Kidney (tissue), 14 donors: ENCODE data around the gene COX10. TPM values are rescaled to one million over a fixed set of nuclear protein-coding genes. Genes with fewer than 3 reads are reported as not detected.

Experiments used
- DNase-seq, 5 donors: peaks; one replicate each; pipeline ENCODE4 v3.0.0-alpha.2; 2013 to 2020
- FAIRE-seq: peaks from 2 replicates; lab custom pipeline; 2012; peaks lifted over from hg19 to GRCh38; lab: Jason Lieb, UNC
- H3K27ac ChIP-seq, 2 donors: one replicate each; pipeline ENCODE4 v1.7.0; 2013; ENCODE audit warnings: low read depth in 2 of 2, low read length in 2 of 2, inconsistent platforms in 1 of 2
- H3K27me3 ChIP-seq: one replicate; pipeline ENCODE4 v1.7.1; 2013; ENCODE audit warnings: low read length, inconsistent platforms; ENCODE audit not compliant: control insufficient read depth, insufficient read depth
- H3K36me3 ChIP-seq, 3 donors: one replicate each; pipeline versions ENCODE4 v1.7.0 to v1.7.1; 2013; ENCODE audit warnings: low read length in 3 of 3, control low read depth in 1 of 3, inconsistent platforms in 1 of 3; ENCODE audit not compliant: insufficient read depth in 3 of 3, control insufficient read depth in 2 of 3
- H3K4me1 ChIP-seq, 3 donors: one replicate each; pipeline versions ENCODE4 v1.7.0 to v1.7.1; 2013; ENCODE audit warnings: low read length in 3 of 3, inconsistent platforms in 1 of 3, low read depth in 1 of 3; ENCODE audit not compliant: control insufficient read depth in 2 of 3, insufficient read depth in 2 of 3
- H3K4me3 ChIP-seq, 3 donors: one replicate each; pipeline versions ENCODE4 v1.7.0 to v1.8.1; 2013; ENCODE audit warnings: low read length in 3 of 3, control low read depth in 1 of 3, inconsistent platforms in 1 of 3
- H3K9ac ChIP-seq, 3 donors: one replicate each; pipeline versions ENCODE4 v1.7.0 to v1.7.1; 2013; ENCODE audit warnings: low read length in 3 of 3, control low read depth in 1 of 3, inconsistent platforms in 1 of 3
- H3K9me3 ChIP-seq, 3 donors: one replicate each; pipeline versions ENCODE4 v1.7.0 to v1.7.1; 2013; ENCODE audit warnings: low read length in 3 of 3, control low read depth in 1 of 3, inconsistent platforms in 1 of 3; ENCODE audit not compliant: control insufficient read depth in 2 of 3, insufficient read depth in 1 of 3
- CTCF ChIP-seq: IDR thresholded peaks from 3 replicates; pipeline ENCODE4 v1.5.1; 2012; ENCODE audit warnings: mild to moderate bottlenecking, moderate library complexity, borderline replicate concordance; ENCODE audit not compliant: insufficient read depth; ENCODE audit errors: extremely low read depth
- intact Hi-C: fragments of 100-400 bp; cut with DNase I; formaldehyde crosslinking; loops from one replicate; pipeline ENCODE4 v1.11.1; 2022
- polyA plus RNA-seq: library from polyadenylated mRNA; stranded (reverse); fragments of 350-450 nt; fragmentation: Illumina TruSeq; extraction: RNeasy Lipid Tissue Mini Kit (QIAGEN cat#74804); gene quantifications from one replicate; pipeline ENCODE4 v1.2.3, GENCODE V29; 2014; ENCODE audit warnings: low read depth, low replicate concordance; ENCODE audit not compliant: insufficient read depth
- total RNA-seq: library from RNA; stranded (reverse); fragmentation: NEBNext Ultra II Directional; extraction: Animal tissue kit (Norgen Biotek cat#: 25700); gene quantifications from one replicate; pipeline ENCODE4 v1.2.1, GENCODE V29; 2021
- donor health status: control.
- donor health status: control.
- donor health status: control.
- donor health status: control.
- donor health status: control.
- donor health status: DM: yes; HTN: yes; CAD: no.
- donor health status: Normal renal cell carcinoma (clear cell type).

COX10 gene
- total and polyA plus RNA-seq, 2 donors from 2014 or later: 14.2 to 18.0 TPM

- no peak for TF ChIP-seq CTCF
- intact Hi-C loops: no loop called here
- no peak overlapping the region for H3K9ac ChIP-seq
- no peak for DNase-seq
- no peaks in the 10 kb centered on the region for H3K36me3 ChIP-seq
- no peak overlapping the region for H3K4me3 ChIP-seq
- no peak for FAIRE-seq
- no peaks in the 10 kb centered on the region for H3K4me1 ChIP-seq
- H3K9me3 ChIP-seq: no peaks in the 10 kb centered on the region
- no peak overlapping the region for H3K27ac ChIP-seq
- H3K27me3 ChIP-seq: no peaks in the 10 kb centered on the region
These were observed 47.1 kb downstream of the COX10 start for GRCh38 chr17:14116263-14117024.

- Histone ChIP-seq H3K27me3 (no peaks in the 10 kb centered on the region), H3K9ac (no peak overlapping the region), H3K4me1 (no peaks in the 10 kb centered on the region), H3K36me3 (no peaks in the 10 kb centered on the region), H3K4me3 (no peak overlapping the region), H3K9me3 (no peaks in the 10 kb centered on the region), H3K27ac (no peak overlapping the region)
- intact Hi-C loops: no loop called here
- TF ChIP-seq CTCF: no peak
- DNase-seq (no peak), FAIRE-seq (no peak)
These were observed 49.6 kb downstream of the COX10 start for GRCh38 chr17:14118951-14119350.

- TF ChIP-seq CTCF: no peak
- DNase-seq (no peak), FAIRE-seq (no peak)
- Histone ChIP-seq H3K27ac (no peak overlapping the region), H3K4me3 (no peak overlapping the region), H3K4me1 (no peaks in the 10 kb centered on the region), H3K36me3 (no peaks in the 10 kb centered on the region), H3K9me3 (no peaks in the 10 kb centered on the region), H3K27me3 (no peaks in the 10 kb centered on the region), H3K9ac (no peak overlapping the region)
- intact Hi-C loops: no loop called here
These were observed 50.2 kb downstream of the COX10 start for GRCh38 chr17:14119546-14119945.
